ENCODE data around the gene ANKRD53.

The ANKRD53 gene

DNA sequence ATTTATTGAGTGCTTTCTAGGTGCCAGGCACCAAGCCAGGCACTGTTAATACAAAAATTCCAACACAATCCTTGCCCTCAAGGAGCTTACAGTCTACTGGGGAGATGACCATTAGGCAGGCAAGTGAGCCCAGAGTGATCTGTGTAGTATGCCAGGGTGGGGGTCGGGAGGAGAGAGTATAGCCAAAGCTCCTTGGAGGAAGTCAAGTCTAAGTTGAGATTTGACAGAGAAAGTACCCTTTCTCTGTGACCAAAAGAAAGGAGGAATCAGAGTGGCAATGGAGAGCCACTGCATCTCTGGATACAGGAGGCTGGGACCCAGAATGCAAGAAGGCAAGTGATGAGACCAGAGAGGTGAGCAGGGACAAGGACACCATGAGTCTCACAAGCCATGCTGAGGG is 7.5 kb downstream of the ANKRD53 start:
- TF ChIP-seq, protein P1, sequence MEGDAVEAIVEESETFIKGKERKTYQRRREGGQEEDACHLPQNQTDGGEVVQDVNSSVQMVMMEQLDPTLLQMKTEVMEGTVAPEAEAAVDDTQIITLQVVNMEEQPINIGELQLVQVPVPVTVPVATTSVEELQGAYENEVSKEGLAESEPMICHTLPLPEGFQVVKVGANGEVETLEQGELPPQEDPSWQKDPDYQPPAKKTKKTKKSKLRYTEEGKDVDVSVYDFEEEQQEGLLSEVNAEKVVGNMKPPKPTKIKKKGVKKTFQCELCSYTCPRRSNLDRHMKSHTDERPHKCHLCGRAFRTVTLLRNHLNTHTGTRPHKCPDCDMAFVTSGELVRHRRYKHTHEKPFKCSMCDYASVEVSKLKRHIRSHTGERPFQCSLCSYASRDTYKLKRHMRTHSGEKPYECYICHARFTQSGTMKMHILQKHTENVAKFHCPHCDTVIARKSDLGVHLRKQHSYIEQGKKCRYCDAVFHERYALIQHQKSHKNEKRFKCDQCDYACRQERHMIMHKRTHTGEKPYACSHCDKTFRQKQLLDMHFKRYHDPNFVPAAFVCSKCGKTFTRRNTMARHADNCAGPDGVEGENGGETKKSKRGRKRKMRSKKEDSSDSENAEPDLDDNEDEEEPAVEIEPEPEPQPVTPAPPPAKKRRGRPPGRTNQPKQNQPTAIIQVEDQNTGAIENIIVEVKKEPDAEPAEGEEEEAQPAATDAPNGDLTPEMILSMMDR (conservative IDR thresholded peaks at IDR 0.05; ENCODE audit: low read depth, low read length), result no peak
- DNase-seq (ENCODE audit: low read depth), result no peak
- no peak overlapping the region for H3K4me3 ChIP-seq (ENCODE audit: low read length)

DNA sequence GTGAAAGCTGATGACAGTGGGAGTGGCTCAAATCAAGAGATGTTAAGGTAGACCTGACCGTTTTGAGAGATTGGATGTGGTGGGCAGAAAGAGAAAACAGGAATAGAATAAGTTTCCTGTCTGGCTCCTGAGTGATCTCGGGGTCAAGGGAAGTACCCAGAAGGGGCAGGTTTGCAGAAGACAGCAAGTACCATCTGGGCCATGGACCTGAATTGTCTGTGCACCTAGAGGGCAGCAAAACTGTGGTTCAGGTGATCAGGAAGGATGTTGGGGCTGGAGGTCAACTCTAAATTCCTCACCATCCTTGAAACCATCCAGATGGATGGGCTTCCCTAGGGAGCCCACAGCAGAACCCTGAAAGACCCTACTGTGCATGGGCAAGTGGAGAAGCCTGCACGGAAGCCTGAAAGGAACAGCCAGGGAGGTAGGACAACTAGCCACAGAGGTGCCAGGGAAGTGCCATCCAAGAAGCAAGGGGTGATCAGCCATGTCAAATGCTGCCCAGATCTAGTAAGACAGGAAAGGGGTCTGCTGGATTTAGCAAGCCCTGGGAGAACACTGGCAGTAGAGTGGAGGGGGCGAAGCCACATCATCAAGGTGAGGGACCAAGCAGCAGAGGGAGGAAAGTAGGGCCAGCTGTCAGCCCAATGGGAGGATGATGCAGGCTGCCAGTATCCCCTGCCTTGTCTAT is 8.2 kb downstream of the ANKRD53 start:
- no peak overlapping the region for H3K4me3 ChIP-seq (ENCODE audit: low read length)
- no peak for DNase-seq (ENCODE audit: low read depth)
- TF ChIP-seq, protein P1 (conservative IDR thresholded peaks at IDR 0.05; ENCODE audit: low read depth, low read length), result no peak

- no peak for DNase-seq (ENCODE audit: low read depth)
- H3K4me3 ChIP-seq (ENCODE audit: low read length), result no peak overlapping the region
- TF ChIP-seq, protein P1 (conservative IDR thresholded peaks at IDR 0.05; ENCODE audit: low read depth, low read length), result no peak
These were observed 9.0 kb downstream of the ANKRD53 start for GRCh38 chr2:70987386-70987785.

GRCh38 chr2:70988151-70988550 is 9.7 kb downstream of the ANKRD53 start:
- TF ChIP-seq, protein P1 (conservative IDR thresholded peaks at IDR 0.05; ENCODE audit: low read depth, low read length), result no peak
- no peak overlapping the region for H3K4me3 ChIP-seq (ENCODE audit: low read length)
- no peak for DNase-seq (ENCODE audit: low read depth)

DNA sequence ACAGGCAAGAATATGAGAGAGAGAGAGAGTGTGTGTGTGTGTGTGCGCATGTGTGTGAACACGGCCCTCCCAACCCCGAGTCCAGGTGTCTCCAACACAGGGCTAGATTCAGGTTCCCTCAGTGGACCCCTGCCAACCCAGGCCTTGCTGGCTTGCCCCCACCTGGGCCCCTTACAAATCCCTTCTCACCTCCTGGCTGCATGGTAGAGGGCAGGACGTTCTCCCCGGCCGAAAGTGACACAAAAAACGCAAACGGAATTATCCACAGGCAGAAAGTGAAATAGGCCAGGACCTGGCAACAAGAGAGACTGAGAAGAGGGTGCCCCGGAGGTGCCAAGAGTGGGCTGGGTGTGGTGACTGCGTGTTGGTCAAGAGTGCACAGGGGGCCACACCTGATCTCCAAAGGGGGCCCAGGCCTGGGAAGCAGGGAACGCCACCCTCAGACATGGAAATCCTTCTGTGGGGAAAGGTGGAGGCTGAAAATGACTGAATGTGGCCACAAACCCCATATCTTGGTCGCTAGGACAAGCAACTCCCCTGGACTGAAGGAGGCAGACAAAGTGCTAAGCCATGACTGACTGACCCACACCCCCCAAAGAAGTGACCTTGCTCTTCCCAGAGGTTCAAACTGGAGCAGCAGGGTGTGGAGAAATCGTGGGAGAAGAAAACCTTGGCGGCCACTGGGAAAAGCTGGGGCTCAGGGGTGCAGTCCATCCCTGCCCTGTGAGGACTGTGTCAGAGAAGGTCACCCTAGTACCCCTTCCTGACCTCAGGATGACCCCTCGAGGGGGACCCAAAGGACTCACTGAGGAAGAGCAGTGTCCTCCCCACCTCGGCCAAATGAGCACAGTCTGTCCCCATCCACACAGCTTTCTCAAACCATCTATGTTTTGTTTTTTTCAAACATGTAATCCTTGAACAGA is 10.6 kb downstream of the ANKRD53 start:
- TF ChIP-seq, protein P1 (conservative IDR thresholded peaks at IDR 0.05; ENCODE audit: low read depth, low read length), result no peak
- no peak for DNase-seq (ENCODE audit: low read depth)
- H3K4me3 ChIP-seq (ENCODE audit: low read length), result no peak overlapping the region

DNA sequence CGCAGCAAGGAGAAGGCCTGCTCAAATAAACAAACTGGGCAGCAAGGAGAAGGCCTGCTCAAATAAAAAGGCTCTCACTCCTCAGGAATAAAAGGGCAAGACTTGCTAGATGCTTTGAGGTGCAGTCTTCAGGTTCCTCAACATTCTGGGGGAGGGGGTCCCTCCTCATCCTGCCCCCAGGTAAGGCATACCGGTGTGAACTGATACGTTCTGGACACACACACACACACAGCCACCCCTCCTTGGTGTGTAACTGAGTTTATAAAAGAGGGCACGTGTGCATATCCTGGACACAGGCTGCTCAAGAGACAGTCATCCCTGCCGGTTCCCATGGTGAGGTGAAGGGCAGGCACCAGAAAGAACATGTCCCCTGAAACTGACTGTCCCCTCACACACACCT is 11.8 kb downstream of the ANKRD53 start:
- TF ChIP-seq, protein P1 (conservative IDR thresholded peaks at IDR 0.05; ENCODE audit: low read depth, low read length), result no peak
- no peak for DNase-seq (ENCODE audit: low read depth)

More for the DNA sequence above, 11.8 kb downstream of the ANKRD53 start:
- no peak overlapping the region for H3K4me3 ChIP-seq (ENCODE audit: low read length)

Data from retinal pigment epithelial cell (primary cell).